Measurements from ENCODE around the gene GINS2. TPM values are rescaled to one million over a fixed set of nuclear protein-coding genes. Genes with fewer than 3 reads are reported as not detected.

Gene GINS2
- total and polyA plus RNA-seq, 2 donors (not counting 1 experiment from before 2014, with no cell fraction given) = 1.8 to 5.5 TPM

DNA sequence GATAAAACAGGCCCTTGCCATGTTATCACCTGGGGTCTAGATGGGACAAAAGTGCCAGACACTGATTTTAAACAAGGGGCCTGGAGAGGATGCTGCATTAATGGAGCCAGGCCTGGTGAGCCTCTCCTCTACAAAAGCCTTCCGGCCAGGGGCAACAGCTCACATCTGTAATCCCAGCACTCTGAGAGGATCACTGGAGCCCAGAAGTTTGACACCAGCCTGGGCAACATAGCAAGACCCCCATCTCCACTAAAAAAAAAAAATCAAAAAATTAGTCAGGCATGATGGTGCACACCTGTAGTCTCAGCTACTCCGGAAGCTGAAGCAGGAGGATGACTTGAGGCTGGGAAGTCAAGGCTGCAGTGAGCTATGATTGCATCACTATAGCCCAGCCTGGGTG is 3.5 kb downstream of the GINS2 start:
- Histone ChIP-seq H3K79me2 (ENCODE audit: control insufficient read depth, insufficient read depth, low read length) (no peaks in the 10 kb centered on the region), H3K27ac (ENCODE audit: insufficient read depth, low read length) (no peak overlapping the region), H3K4me3 (replicated peaks in 1 of 4; ENCODE audit: control extremely low read depth in 1 of 4, insufficient read depth in 1 of 4, low read depth in 3 of 4, low read length in 4 of 4) (no peak overlapping the region), H3K9me3 (ENCODE audit: control insufficient read depth, insufficient read depth, low read depth, low read length) (no peaks in the 10 kb centered on the region), H3K4me2 (ENCODE audit: extremely low read depth, insufficient read depth, low read length) (no peak overlapping the region), H2AFZ (ENCODE audit: low read length) (no peak overlapping the region), H4K20me1 (ENCODE audit: control insufficient read depth, extremely low read depth, insufficient read depth, low read length) (no peaks in the 10 kb centered on the region), H3K36me3 (ENCODE audit: control insufficient read depth, insufficient read depth, low read length) (peaks cover 4% of the 10 kb centered on the region), H3K4me1 (ENCODE audit: control insufficient read depth, extremely low read depth, insufficient read depth, low read length) (peaks cover 3% of the 10 kb centered on the region), H3K9ac (ENCODE audit: insufficient read depth, low read length) (no peak overlapping the region), H3K27me3 (ENCODE audit: control insufficient read depth, insufficient read depth, low read length) (peaks cover 2% of the 10 kb centered on the region)
- TF ChIP-seq, protein P1, sequence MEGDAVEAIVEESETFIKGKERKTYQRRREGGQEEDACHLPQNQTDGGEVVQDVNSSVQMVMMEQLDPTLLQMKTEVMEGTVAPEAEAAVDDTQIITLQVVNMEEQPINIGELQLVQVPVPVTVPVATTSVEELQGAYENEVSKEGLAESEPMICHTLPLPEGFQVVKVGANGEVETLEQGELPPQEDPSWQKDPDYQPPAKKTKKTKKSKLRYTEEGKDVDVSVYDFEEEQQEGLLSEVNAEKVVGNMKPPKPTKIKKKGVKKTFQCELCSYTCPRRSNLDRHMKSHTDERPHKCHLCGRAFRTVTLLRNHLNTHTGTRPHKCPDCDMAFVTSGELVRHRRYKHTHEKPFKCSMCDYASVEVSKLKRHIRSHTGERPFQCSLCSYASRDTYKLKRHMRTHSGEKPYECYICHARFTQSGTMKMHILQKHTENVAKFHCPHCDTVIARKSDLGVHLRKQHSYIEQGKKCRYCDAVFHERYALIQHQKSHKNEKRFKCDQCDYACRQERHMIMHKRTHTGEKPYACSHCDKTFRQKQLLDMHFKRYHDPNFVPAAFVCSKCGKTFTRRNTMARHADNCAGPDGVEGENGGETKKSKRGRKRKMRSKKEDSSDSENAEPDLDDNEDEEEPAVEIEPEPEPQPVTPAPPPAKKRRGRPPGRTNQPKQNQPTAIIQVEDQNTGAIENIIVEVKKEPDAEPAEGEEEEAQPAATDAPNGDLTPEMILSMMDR (conservative IDR thresholded peaks at IDR 0.05 in 1 of 2, IDR thresholded peaks at IDR 0.05 in 1 of 2; ENCODE audit: low read depth in 1 of 2, low read length in 2 of 2) = no peak
- no peak for TF ChIP-seq EZH2 (IDR thresholded peaks at IDR 0.05; ENCODE audit: low read length, missing control alignments)
- DNase-seq (ENCODE audit: low read depth in 2 of 2) = no peak

DNA sequence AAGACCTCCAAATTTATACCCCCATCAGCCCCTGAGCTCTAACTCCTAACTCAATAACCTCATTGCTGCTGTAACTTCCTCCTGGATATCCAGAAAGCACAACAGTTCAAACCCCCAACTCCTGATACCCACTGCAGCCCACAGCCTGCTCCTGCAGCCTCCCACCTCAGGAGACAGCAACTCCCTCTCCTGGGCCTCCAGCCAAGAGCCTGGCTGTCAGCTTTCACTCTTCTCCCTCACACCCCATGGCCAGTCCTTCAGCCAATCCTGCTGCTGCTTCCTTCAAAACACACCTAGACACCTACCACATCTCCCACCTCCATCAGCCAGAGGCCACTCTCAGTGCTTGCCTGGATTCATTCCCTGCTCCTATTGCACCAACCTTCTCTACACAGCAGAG is 5.4 kb downstream of the GINS2 start:
- no peaks in the 10 kb centered on the region for H3K79me2 ChIP-seq (ENCODE audit: control insufficient read depth, insufficient read depth, low read length)
- H3K36me3 ChIP-seq (ENCODE audit: control insufficient read depth, insufficient read depth, low read length) = peaks cover 6% of the 10 kb centered on the region
- no peak overlapping the region for H3K9ac ChIP-seq (ENCODE audit: insufficient read depth, low read length)
- no peaks in the 10 kb centered on the region for H3K9me3 ChIP-seq (ENCODE audit: control insufficient read depth, insufficient read depth, low read depth, low read length)
- TF ChIP-seq, protein P1 (conservative IDR thresholded peaks at IDR 0.05 in 1 of 2, IDR thresholded peaks at IDR 0.05 in 1 of 2; ENCODE audit: low read depth in 1 of 2, low read length in 2 of 2) = no peak
- TF ChIP-seq EZH2 (IDR thresholded peaks at IDR 0.05; ENCODE audit: low read length, missing control alignments) = no peak
- no peak overlapping the region for H3K4me2 ChIP-seq (ENCODE audit: extremely low read depth, insufficient read depth, low read length)
- no peaks in the 10 kb centered on the region for H3K4me1 ChIP-seq (ENCODE audit: control insufficient read depth, extremely low read depth, insufficient read depth, low read length)
- H4K20me1 ChIP-seq (ENCODE audit: control insufficient read depth, extremely low read depth, insufficient read depth, low read length) = no peaks in the 10 kb centered on the region
- DNase-seq (ENCODE audit: low read depth in 2 of 2) = no peak
- H3K27ac ChIP-seq (ENCODE audit: insufficient read depth, low read length) = no peak overlapping the region
- no peak overlapping the region for H3K4me3 ChIP-seq (replicated peaks in 1 of 4; ENCODE audit: control extremely low read depth in 1 of 4, insufficient read depth in 1 of 4, low read depth in 3 of 4, low read length in 4 of 4)
- H3K27me3 ChIP-seq (ENCODE audit: control insufficient read depth, insufficient read depth, low read length) = no peaks in the 10 kb centered on the region
- H2AFZ ChIP-seq (ENCODE audit: low read length) = no peak overlapping the region

DNA sequence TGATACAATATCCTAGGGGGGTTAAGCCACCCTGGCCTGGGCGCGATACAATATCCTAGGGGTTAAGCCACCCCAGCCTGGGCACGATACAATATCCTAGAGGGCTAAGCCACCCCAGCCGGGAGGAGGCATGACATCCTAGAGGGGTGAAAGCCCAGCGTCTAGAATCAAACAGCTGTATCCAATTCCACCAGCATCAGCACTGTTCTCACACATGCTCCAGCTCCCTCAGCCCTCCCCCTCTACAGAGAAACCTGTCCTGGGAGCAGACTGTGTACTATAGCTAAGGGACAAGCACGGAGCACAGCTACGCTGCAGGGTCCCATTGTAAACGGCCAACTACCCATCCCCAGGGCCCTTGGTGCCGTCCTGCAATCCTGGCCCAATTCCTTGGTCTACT is 6.2 kb downstream of the GINS2 start:
- Histone ChIP-seq H3K4me3 (replicated peaks in 1 of 4; ENCODE audit: control extremely low read depth in 1 of 4, insufficient read depth in 1 of 4, low read depth in 3 of 4, low read length in 4 of 4) (no peak overlapping the region), H2AFZ (ENCODE audit: low read length) (no peak overlapping the region), H3K9ac (ENCODE audit: insufficient read depth, low read length) (no peak overlapping the region), H3K4me2 (ENCODE audit: extremely low read depth, insufficient read depth, low read length) (no peak overlapping the region), H3K79me2 (ENCODE audit: control insufficient read depth, insufficient read depth, low read length) (no peaks in the 10 kb centered on the region), H3K27me3 (ENCODE audit: control insufficient read depth, insufficient read depth, low read length) (no peaks in the 10 kb centered on the region), H3K36me3 (ENCODE audit: control insufficient read depth, insufficient read depth, low read length) (peaks cover 6% of the 10 kb centered on the region), H3K9me3 (ENCODE audit: control insufficient read depth, insufficient read depth, low read depth, low read length) (no peaks in the 10 kb centered on the region), H3K27ac (ENCODE audit: insufficient read depth, low read length) (no peak overlapping the region), H3K4me1 (ENCODE audit: control insufficient read depth, extremely low read depth, insufficient read depth, low read length) (no peaks in the 10 kb centered on the region), H4K20me1 (ENCODE audit: control insufficient read depth, extremely low read depth, insufficient read depth, low read length) (no peaks in the 10 kb centered on the region)
- TF ChIP-seq, protein P1 (conservative IDR thresholded peaks at IDR 0.05 in 1 of 2, IDR thresholded peaks at IDR 0.05 in 1 of 2; ENCODE audit: low read depth in 1 of 2, low read length in 2 of 2) = no peak
- TF ChIP-seq EZH2 (IDR thresholded peaks at IDR 0.05; ENCODE audit: low read length, missing control alignments) = no peak
- DNase-seq (ENCODE audit: low read depth in 2 of 2) = no peak

All from fibroblast of lung (primary cell).